GM19468 (cell line): ENCODE data around the gene ROBO2.

Experiments used
- ATAC-seq: cut with Tn5 transposase; IDR thresholded peaks from one replicate; pipeline ENCODE4 v1.9.1; 2021; ENCODE audit warnings: mild to moderate bottlenecking, moderate library complexity, moderate number of reproducible peaks; ENCODE audit not compliant: unreplicated experiment; ENCODE audit errors: extremely low read depth

ROBO2 gene

GRCh38 chr3:77535116-77535515 is 495.2 kb downstream of the ROBO2 start:
- no peak for ATAC-seq

- no peak for ATAC-seq
Measured at GRCh38 chr3:77536038-77536775, 496.3 kb downstream of the ROBO2 start.

- no peak for ATAC-seq
Measured at GRCh38 chr3:77539014-77539413, 499.1 kb downstream of the ROBO2 start.

GRCh38 chr3:77539677-77540076 is 499.8 kb downstream of the ROBO2 start:
- no peak for ATAC-seq

GRCh38 chr3:77541203-77541922 is 501.5 kb downstream of the ROBO2 start:
- ATAC-seq: no peak

- no peak for ATAC-seq
Measured at GRCh38 chr3:77546246-77546645, 506.3 kb downstream of the ROBO2 start.

- no peak for ATAC-seq
Measured at GRCh38 chr3:77549034-77549433, 509.1 kb downstream of the ROBO2 start.

- no peak for ATAC-seq
Measured at GRCh38 chr3:77553240-77553639, 513.3 kb downstream of the ROBO2 start.

- ATAC-seq: no peak
Measured at GRCh38 chr3:77562089-77562488, 522.2 kb downstream of the ROBO2 start.

GRCh38 chr3:77563012-77563411 is 523.1 kb downstream of the ROBO2 start:
- no peak for ATAC-seq

GRCh38 chr3:77566055-77566454 is 526.2 kb downstream of the ROBO2 start:
- no peak for ATAC-seq

GRCh38 chr3:77571971-77572715 is 532.2 kb downstream of the ROBO2 start:
- ATAC-seq: no peak

GRCh38 chr3:77577264-77577663 is 537.4 kb downstream of the ROBO2 start:
- ATAC-seq: no peak

GRCh38 chr3:77586216-77586615 is 546.3 kb downstream of the ROBO2 start:
- ATAC-seq: no peak

- ATAC-seq: no peak
Measured at GRCh38 chr3:77588863-77589262, 549.0 kb downstream of the ROBO2 start.

- no peak for ATAC-seq
Measured at GRCh38 chr3:77590191-77590590, 550.3 kb downstream of the ROBO2 start.

GRCh38 chr3:77595371-77595870 is 555.5 kb downstream of the ROBO2 start:
- ATAC-seq: no peak

GRCh38 chr3:77599948-77600347 is 560.0 kb downstream of the ROBO2 start:
- ATAC-seq: no peak

- ATAC-seq: no peak
Measured at GRCh38 chr3:77601823-77602415, 562.0 kb downstream of the ROBO2 start.

GRCh38 chr3:77602722-77603121 is 562.8 kb downstream of the ROBO2 start:
- no peak for ATAC-seq
